Activated CD8-positive, alpha-beta memory T cell treated with anti-CD3 and anti-CD28 coated beads, Interleukin-2, amount 50 U/mL, for 4 hours (primary cell): ENCODE measurements around the gene FGD1.

Experiments used
- DNase-seq: peaks from one replicate; pipeline ENCODE4 v3.0.0-alpha.2; 2020

FGD1 gene

DNA sequence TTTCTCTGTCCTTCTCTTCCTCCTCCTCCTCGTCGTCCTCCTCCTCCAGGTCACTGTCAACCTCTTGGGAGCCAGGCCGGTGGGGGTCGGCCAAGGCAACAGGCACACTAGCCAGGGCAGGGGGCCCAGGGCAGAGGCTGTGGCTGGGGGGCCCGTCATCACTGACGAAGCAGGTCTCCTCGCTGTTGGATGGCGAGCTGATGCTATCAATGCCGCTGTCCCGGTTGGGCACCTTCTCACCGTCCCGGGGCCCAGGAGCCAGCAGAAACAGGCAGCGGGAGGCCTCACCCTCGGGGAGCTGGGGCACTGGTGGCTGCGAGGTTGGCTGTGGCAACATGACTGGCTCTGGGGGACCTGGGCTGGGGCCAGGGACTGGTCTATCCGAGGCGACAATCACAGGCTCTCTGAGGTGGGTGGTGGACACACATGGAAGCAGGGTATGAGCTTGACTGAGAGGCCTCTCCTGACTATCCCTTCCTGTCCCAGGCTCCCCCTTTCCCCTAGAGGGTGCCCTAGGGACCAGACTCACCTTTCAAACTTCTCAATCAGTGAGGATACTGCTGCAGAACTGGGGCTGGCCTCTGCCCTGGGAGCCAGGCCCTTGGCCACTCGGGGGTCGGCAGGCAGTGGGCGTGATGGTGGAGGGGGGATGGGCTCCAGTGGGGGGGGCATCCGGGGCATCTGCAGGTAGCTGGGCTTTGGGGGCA, 25.8 kb downstream of the FGD1 start:
- no peak for DNase-seq

DNA sequence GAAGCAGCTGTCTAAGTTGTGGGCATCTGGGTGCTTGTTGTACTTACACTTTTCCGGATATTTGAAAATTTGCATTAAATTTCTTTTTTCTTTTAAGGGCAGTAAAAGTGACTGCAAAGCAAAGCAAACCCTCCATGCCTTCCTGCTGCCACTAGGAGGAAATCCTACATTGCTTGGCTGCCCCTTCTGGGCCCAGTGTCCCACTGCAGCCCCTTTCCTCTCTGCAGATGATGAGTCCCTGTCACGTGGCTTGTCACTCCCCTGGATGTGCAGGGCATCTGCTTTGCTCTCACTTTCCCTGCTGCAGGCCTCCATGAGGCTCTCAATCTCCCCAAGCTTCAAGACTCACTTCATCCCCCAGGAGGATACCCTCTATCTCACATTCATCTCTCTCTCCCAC, 43.1 kb downstream of the FGD1 start:
- DNase-seq, result no peak

DNA sequence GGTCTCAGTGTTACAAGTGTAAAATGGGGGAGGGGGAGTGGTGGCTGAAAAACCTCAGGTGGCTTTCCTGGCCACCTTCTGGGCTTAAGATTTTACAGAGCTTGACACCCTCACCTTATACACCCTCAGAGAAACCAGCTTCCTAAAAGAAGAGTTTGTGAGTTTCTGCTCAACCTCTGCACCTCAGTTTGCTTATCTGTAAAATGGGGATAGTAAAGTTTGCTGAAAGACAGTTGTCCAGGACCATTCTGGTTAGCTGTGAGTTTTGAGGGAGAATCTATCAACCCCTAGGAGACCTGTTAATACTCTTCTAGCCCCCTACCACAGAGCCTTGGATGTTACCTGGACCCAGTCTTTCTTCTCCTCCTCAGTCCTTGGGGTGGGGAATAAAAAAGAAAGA, 46.1 kb downstream of the FGD1 start:
- DNase-seq, result no peak

DNA sequence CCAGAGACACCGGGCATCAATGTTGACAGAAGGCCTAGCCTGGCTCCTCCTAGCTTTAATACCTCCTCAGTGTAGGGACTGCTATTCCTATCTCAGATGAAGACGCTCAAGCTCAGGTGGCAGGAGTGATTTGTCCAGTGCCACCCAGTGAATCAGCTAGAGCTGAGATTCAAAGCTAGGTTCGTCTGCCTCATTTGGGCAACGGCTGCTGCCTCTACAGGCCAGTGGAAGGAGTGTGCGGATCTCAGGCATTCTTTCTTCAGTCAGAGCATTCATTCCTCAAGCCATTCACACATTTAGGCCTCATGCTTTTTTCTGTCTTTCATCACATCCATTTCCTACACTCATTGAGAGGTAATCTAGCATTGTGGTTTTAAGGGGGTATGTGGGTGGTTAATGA, 48.6 kb downstream of the FGD1 start:
- DNase-seq, result no peak

DNA sequence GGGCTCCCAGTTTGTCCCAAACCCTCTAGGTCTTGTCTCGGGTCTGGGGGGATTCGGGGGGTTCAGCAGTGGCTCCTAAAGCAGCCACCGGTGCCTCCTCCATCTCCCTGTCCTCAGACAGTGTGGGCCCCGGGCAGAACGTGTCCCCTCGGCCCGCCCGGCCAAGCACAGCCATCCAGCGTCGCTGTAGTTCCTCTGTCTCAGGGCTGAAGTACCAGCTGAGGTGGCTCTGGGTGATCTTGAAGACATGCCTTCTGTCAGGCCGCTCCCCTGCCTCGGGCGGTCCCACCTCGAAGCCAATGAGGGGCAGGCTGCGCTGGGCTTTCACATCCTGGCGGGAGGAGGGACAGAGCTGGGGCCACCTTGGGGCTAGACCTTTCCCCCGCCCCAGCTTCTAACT, 50.0 kb downstream of the FGD1 start:
- DNase-seq, result no peak

DNA sequence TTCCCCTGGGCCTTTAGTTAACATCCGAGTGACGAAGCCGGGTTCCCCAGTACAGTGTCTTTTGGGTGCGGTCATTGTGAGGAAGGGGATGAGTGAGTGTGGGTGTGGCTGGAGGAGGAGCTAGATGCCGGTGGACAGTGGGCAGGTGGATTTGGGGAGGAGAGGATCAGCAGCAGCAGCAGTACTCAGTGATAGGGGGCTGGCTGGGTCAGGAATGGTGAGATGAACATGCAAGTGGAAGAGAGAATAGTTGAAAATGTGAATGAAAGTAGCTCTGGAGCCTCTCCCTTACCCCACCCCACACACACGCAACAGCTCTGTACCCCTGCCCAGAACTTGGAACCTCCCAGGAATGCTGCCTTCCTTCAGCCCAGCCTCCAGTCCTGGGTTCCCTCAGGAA, 51.3 kb downstream of the FGD1 start:
- DNase-seq, result no peak

DNA sequence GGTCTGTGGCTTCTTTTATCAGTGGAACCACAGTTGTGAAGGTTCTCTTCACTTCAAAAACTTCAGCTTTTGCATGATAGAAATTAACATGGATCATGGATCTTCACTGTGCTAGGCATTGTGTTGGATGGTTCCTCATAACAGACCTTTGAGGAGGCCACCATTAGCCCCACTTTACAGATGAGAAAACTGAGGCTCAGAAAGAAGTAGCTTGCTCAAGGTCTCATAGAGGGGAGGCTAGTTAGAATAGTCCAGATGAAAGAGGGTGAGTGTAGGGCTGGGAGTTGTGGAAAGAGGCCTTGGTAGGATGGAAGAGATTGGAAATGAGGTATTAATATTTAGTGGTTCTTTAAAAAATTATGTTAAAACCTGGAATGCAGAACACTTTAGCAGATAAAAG, 53.2 kb downstream of the FGD1 start:
- DNase-seq, result no peak

DNA sequence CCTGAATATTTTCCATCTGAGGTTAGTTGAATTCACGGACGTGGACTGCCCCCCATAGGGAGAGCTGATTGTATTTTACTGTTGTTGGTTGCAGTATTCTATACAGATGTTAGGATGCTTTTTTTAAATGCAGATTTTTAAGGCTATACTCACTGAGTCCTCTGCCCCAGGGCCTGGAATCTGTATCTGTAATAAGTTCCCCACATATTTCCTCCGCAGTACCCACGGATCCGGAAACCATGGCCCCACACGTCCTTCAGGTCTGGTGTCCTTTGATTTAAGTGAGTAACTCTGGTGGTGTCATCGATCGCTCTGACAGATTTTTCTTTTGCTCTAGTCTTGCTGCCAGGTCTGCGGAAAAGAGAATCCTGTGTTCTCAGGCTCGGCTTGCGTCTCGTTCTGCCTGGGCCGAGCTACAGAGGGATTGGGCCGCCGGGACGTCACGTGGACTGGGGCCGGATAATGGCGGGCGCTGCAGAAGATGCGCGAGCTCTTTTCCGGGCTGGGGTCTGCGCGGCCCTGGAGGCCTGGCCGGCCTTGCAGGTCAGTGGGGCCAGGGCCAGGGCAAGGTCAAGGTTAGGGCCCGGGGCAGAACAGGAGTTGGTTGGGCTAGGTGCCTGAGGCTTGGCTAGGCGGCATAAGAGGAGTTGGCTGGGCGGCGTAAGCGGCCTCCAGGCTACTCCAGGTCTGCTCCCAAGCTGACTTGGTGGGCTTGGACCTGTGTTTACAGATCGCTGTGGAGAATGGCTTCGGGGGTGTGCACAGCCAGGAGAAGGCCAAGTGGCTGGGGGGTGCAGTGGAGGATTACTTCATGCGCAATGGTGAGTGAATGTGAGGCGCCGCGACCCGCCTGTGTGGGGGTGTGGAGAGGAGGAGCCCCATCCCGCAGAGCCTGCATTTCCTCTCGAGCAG, 55.8 kb downstream of the FGD1 start, which contains the start of gene TSR2:
TSS of gene TSR2 (plus strand) at position 445 of the 912 bp plus-strand sequence. CDS start at position 463, 18 bp downstream.
- peak; percentile 72 for DNase-seq

DNA sequence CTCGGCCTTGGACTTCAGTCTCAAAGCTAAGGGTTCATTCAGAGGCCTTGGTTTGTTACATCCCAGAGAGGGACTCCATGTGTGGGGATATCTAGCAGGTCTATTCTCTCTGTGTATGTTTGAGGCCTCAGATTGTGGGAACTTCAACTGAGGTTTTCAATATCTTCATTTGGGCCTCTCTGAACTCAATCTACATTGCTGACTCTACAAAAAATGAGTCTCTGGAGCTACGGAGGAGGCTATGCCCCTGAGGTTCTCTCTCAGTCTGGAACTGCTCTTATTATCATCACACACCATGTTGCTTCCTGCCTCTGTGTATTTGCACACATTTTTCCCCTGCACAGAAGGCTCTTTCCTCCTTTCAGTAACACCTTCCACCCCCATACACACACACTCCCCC, 60.9 kb downstream of the FGD1 start:
- DNase-seq, result no peak

DNA sequence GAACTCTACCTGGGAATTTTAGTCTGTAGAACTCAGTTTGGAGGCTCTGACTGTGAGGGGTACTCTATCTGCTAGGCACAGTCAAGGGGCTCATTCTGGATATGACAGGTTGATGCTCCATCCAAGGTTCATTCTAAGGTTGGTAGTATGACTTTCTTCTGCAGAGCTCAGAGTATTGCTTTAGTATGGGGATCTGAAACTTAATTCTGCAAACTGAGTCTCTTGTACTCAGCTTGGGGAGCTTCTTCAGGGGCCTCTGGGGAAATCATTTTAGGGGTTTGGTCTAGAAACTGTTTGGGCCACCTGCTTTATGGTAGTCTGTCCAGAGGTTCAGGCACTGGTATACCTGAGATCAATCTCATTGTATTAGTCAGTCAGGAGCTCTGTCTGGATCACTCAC, 65.5 kb downstream of the FGD1 start:
- no peak for DNase-seq

DNA sequence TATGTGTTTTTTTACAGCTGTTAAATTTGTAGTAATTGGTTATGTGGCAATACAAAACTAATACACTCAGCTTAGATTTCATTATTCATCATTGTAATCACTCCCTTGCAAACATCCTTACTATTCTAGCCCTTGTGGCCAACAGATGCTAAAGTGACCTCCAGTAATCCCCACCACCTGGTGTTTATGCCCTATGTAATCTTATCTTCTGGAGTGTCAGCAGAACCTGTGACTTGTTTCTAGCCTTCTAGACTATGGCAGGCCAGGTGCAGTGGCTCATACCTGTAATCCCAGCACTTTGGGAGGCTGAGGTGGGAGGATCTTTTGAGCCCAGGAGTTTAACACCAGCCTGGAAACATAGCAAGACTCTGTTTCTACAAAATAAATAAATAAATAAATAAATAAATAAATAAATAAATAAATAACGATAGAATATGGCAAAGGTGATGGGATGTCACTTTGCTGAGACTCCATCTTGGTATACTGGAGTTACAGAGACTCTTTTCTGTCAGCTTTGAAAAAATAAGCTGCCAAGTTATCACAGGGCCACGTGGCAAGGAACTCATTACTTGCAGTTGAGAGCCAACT, 68.1 kb downstream of the FGD1 start:
- no peak for DNase-seq

DNA sequence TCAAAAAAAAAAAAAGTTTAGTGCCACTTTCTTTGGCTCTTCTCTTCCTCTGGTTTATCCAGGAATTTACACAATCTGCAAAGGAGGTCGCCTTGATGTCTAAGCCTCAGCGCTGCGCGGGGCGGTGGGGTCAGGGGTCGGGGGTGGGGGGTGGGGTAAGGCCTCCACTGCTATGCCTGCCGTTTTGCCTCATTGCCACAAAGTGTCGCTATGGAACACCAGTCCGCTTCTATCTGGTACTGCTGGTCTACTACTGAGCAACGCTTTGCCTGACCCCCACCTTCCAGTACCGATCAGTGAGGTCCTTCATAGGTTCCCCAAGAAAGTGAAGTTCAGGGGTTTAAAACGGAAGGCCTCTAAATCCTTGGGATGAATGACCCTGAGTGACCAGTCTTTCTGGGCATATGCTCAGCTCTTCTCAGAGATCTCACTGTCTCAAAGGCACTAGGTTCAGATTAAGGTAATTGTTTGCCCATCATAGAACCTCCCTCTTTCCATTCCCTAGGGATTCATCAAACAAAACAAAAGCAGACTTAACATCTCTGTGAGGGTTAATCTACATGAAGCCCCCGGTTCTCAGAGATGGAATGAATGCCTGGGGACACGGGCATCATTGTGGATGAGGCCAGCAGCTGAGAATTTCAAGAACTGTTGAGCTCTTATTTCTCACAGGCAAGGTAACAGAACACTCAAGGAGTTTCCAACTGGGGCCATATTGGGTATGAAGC, 72.7 kb downstream of the FGD1 start:
- no peak for DNase-seq

DNA sequence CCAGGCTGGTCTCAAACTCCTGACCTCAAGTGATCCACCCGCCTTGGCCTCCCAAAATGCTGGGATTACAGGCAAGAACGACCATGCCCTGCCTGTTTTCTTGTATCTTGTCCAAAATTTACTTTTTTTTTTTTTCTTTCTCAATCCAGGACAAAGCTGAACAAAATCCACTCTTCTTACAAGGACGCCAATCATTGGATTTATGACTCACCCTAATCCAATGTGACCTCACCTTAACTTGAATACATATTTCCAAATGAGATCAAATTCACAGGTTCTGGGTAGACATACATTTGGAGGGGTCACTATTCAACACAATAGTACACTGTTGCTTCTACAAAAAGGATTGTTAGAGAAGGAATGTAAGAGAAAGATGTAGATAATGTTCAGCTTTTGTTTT, 73.9 kb downstream of the FGD1 start:
- no peak for DNase-seq

DNA sequence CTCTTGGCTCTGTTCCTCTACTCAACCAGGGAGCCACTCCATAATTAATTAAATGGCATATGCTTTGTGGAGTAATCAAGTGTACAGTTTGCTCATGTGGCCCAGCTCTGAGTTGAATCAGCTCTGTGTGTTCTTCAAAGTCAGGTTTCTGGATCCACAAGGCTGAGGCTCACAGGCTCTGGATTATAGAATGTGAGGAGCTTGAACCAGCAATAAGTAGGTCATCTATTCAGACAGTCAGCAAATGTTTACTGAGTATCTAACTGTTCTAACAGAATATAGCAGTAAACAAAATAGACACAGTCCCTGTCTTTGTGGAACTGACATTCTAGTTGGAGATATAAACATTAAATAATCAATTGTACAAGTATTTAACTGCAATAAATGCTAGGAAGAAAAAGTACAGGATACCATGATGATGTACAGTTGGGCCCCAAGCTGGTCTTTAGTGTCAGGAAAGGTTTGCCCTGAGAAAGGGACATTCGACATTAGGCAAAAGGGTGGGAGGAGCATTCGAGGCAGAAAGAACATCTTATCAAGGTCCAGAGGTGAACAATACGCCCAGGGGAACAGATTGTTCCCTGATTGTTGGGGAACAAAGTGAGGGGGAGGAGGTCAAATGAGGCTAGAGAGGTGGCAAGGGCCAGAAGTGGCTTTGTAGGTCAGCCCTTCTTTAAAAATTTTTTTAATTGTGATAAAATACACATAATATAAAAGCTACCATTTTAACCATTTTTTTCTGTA, 76.3 kb downstream of the FGD1 start:
- DNase-seq, result no peak

DNA sequence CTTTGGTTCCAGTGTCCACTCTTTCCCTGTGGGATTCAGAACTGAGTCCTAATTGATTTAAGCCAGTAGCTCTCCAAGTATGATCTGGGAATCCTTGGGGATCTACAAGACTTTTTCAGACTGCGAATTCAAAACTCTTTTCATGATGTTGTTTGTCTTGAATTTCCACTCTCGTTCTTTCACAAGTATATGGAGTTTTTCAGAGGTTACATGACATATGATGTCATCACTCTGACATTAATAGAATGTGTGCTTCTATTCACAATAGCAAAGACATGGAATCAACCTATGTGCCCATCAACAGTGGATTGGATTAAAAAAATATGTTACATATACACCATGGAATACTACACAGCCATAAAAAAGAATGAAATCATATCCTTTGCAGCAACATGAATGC, 79.1 kb downstream of the FGD1 start:
- no peak for DNase-seq

DNA sequence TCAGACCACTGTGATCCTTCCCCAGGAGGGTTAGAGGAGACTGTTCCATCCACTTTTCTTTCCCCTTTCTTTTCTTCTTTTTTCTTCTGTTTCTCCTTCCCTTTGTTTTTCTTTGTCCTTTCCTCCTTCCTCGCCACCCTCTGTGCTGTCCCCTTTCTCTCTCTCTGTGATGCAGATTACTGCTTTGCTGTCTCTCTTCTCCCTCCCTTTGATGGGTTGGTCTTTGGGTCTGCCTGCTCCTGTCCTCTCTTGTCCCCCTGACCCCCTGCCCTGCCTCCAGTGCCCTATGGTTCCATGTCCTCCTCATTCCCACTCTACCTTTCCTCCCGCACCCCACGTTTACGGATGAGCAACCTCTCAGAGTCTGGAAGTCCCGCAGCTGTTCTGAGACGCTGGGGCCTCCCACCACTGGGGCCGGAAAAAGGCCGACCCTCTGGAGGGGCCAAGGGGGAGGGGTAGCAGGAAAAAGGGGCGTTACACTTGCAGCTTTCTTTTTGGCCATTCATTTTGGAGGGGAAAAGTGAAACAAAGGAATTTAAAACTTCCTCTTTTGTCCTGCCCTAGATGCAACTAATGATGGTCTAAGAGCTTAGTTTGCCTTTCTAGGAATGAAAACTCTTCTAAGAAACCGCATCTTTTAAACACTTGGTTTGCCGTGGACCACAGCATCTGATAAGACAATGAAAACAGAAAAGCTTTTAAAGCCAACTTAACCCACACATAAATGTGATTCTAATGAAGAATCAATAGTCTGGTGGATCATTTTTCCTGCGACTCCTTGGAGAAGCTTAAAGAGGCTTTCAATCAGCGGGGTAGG, 80.3 kb downstream of the FGD1 start:
- DNase-seq, result no peak

DNA sequence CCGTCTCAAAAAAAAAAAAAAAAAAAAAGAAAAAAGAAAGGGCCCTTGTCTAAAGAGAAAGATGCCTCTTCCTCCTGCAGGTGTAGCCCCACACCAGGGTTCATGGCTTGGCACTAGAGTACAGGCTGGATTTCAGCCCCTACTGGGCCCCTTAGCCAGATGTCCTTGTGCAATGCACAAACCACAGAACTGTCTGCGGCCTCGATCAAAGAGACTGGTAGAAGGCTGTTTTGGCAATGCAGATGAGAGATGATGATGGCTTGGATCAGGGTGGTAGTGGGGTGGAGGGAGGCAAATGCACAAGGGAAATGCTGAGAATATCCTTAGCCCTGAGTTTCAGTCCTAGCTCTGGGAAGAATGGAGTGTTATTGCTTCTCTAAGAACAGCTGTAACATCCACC, 82.3 kb downstream of the FGD1 start:
- DNase-seq, result no peak

DNA sequence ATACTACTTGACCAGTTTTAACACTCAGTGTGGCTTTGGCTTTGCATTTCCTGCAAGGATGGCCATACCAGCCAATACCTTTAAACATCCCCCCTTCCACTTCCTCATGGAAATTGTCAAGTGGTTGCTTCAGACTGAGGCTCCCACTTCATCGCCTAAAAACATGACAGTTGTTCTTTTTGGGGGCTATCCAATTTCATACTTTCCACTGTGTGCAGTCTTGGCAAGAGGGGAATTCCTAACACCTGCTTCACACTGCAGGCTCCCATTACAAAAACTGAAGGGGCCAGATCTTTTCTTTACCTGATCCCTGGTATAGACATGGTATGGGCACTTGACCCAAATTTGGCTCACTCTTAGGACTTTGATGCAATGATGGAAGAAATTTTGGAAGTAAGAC, 84.3 kb downstream of the FGD1 start:
- no peak for DNase-seq

DNA sequence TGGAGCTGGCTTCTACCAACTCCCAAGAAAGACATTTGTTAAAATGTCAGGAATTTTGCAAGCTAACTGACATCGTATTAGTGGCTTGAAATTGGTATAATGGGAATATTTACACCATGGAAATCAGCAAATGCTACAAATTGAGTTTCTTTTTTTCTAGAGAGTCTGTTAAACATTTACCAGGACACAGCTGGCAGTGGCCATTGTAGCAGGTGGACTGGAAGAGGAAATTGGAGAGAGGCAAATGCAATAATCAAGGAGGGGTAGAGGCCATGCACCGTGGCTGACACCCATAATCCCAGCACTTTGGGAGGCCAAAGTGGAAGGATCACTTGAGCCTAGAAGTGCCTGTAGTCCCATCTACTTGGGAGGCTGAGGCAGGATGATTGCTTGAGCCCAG, 88.8 kb downstream of the FGD1 start:
- no peak for DNase-seq

DNA sequence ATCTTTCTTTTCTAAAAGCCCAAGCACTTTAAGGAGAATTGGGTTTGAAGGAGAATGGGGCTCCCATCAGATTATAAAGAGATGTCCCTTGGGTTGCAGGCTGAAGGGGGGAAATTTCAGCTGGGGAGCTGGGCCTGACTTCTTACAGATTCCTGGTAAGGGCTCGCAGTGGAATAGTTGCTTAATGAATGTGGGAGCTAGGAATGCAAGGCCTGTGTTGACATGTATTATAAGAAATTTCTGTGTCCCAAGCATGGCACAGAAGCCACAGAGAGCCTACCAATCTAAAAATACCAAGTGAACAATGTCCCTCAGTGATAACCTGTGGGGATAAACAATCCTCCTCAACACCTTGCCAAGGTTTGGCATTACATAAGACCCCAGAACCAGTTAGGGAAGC, 98.9 kb downstream of the FGD1 start:
- DNase-seq, result no peak
